Measurements from ENCODE around the gene THEMIS. TPM values are rescaled to one million over a fixed set of nuclear protein-coding genes. Genes with fewer than 3 reads are reported as not detected.

The THEMIS gene
- total RNA-seq, 1 donor from 2014 or later: not detected

DNA sequence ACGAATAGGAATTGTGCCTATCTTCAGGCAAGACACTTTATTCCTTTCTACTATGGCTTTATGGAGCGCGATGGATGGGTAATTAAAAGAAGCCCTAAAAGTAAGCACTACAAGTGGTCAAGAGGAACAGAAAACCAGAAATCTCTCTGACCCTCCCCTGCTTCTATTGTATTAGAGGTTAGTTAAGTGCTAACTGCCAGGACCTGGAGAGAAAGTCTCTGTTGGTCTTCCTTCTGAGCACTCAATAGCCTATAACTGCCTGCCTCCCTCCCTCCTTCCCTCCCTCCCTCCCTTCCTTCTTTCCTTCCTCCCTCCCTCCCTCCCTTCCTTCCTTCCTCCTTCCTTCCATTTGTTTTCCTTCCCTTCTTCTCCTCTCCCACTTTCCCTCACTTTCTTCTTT, 190.2 kb downstream of the THEMIS start:
- TF ChIP-seq EZH2phosphoT487 (IDR thresholded peaks at IDR 0.05): no peak
- no peak for TF ChIP-seq EZH2 (IDR thresholded peaks at IDR 0.05)
- TF ChIP-seq, protein P1, sequence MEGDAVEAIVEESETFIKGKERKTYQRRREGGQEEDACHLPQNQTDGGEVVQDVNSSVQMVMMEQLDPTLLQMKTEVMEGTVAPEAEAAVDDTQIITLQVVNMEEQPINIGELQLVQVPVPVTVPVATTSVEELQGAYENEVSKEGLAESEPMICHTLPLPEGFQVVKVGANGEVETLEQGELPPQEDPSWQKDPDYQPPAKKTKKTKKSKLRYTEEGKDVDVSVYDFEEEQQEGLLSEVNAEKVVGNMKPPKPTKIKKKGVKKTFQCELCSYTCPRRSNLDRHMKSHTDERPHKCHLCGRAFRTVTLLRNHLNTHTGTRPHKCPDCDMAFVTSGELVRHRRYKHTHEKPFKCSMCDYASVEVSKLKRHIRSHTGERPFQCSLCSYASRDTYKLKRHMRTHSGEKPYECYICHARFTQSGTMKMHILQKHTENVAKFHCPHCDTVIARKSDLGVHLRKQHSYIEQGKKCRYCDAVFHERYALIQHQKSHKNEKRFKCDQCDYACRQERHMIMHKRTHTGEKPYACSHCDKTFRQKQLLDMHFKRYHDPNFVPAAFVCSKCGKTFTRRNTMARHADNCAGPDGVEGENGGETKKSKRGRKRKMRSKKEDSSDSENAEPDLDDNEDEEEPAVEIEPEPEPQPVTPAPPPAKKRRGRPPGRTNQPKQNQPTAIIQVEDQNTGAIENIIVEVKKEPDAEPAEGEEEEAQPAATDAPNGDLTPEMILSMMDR (IDR thresholded peaks at IDR 0.05): no peak
- no peak overlapping the region for H3K4me3 ChIP-seq
- no peaks in the 10 kb centered on the region for H3K36me3 Mint-ChIP-seq
- peak; percentile 3 for DNase-seq (ENCODE audit: low spot score)
- H3K4me2 ChIP-seq: no peak overlapping the region
- no peaks in the 10 kb centered on the region for H3K27me3 Mint-ChIP-seq (ENCODE audit: insufficient read depth, low read depth)
- H3K27me3 ChIP-seq: no peaks in the 10 kb centered on the region
- no peak overlapping the region for H3K27ac ChIP-seq
- no peaks in the 10 kb centered on the region for H3K36me3 ChIP-seq
- no peaks in the 10 kb centered on the region for H3K79me2 ChIP-seq (ENCODE audit: low read depth)
- H4K20me1 ChIP-seq (ENCODE audit: low read depth): no peaks in the 10 kb centered on the region
- no peak overlapping the region for H3K27ac Mint-ChIP-seq
- no peaks in the 10 kb centered on the region for H3F3A ChIP-seq (ENCODE audit: low read depth)
- no peaks in the 10 kb centered on the region for H3K4me1 ChIP-seq
- no peak overlapping the region for H2AFZ ChIP-seq (replicated peaks)
- no peak overlapping the region for H3K9ac ChIP-seq
- no peak overlapping the region for H3K4me3 Mint-ChIP-seq
- no peaks in the 10 kb centered on the region for H3K4me1 Mint-ChIP-seq
- no peaks in the 10 kb centered on the region for H3K9me3 ChIP-seq (ENCODE audit: low read depth)
- no peaks in the 10 kb centered on the region for H3K9me3 Mint-ChIP-seq

- Histone ChIP-seq H3K36me3 (no peaks in the 10 kb centered on the region), H2AFZ (replicated peaks) (no peak overlapping the region), H3K4me3 (no peak overlapping the region), H3K9ac (no peak overlapping the region), H3K4me2 (no peak overlapping the region), H3K9me3 (ENCODE audit: low read depth) (no peaks in the 10 kb centered on the region), H4K20me1 (ENCODE audit: low read depth) (no peaks in the 10 kb centered on the region), H3K27ac (no peak overlapping the region), H3K4me1 (no peaks in the 10 kb centered on the region), H3K79me2 (ENCODE audit: low read depth) (no peaks in the 10 kb centered on the region), H3F3A (ENCODE audit: low read depth) (no peaks in the 10 kb centered on the region), H3K27me3 (no peaks in the 10 kb centered on the region)
- no peak for TF ChIP-seq EZH2phosphoT487 (IDR thresholded peaks at IDR 0.05)
- TF ChIP-seq, protein P1 (IDR thresholded peaks at IDR 0.05): no peak
- no peak for TF ChIP-seq EZH2 (IDR thresholded peaks at IDR 0.05)
- no peaks in the 10 kb centered on the region for H3K36me3 Mint-ChIP-seq
- no peaks in the 10 kb centered on the region for H3K9me3 Mint-ChIP-seq
- no peaks in the 10 kb centered on the region for H3K4me1 Mint-ChIP-seq
- H3K4me3 Mint-ChIP-seq: no peak overlapping the region
- H3K27ac Mint-ChIP-seq: no peak overlapping the region
- no peaks in the 10 kb centered on the region for H3K27me3 Mint-ChIP-seq (ENCODE audit: insufficient read depth, low read depth)
- DNase-seq (ENCODE audit: low spot score): no peak
These were observed 194.6 kb downstream of the THEMIS start for GRCh38 chr6:127706216-127706615.

DNA sequence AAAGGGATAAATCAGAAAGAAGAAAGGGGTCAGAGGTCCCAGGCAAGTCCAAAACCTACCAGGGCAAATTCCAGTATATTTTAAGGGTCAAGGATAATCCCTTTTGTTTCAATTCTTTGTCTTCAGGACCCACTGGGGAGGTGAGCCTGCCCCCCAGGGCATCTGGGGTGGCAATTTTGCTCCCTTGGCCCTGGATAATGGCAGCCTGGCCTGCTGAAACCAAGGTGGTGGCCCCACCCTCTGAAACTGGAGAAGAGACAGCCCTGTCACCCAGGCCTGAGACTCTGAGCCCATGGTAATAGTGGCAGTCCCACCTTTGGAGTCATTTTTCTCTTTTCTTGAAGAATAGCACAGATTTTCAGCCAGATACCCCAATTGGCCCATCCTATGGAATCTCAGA, 205.8 kb downstream of the THEMIS start:
- Mint-ChIP-seq H3K4me3 (no peak overlapping the region), H3K27me3 (ENCODE audit: insufficient read depth, low read depth) (no peaks in the 10 kb centered on the region), H3K27ac (no peak overlapping the region), H3K9me3 (no peaks in the 10 kb centered on the region), H3K36me3 (no peaks in the 10 kb centered on the region), H3K4me1 (peaks cover 3% of the 10 kb centered on the region)
- no peaks in the 10 kb centered on the region for H3K27me3 ChIP-seq
- TF ChIP-seq EZH2phosphoT487 (IDR thresholded peaks at IDR 0.05): no peak
- no peak for TF ChIP-seq EZH2 (IDR thresholded peaks at IDR 0.05)
- TF ChIP-seq, protein P1 (IDR thresholded peaks at IDR 0.05): no peak
- no peaks in the 10 kb centered on the region for H4K20me1 ChIP-seq (ENCODE audit: low read depth)
- no peaks in the 10 kb centered on the region for H3F3A ChIP-seq (ENCODE audit: low read depth)
- H3K9ac ChIP-seq: no peak overlapping the region
- H3K9me3 ChIP-seq (ENCODE audit: low read depth): no peaks in the 10 kb centered on the region
- no peak overlapping the region for H3K4me3 ChIP-seq
- no peak overlapping the region for H3K27ac ChIP-seq
- no peaks in the 10 kb centered on the region for H3K4me1 ChIP-seq
- no peak for DNase-seq (ENCODE audit: low spot score)
- H3K79me2 ChIP-seq (ENCODE audit: low read depth): no peaks in the 10 kb centered on the region
- no peak overlapping the region for H3K4me2 ChIP-seq
- no peak overlapping the region for H2AFZ ChIP-seq (replicated peaks)
- H3K36me3 ChIP-seq: no peaks in the 10 kb centered on the region
